Uterus (tissue), 2 donors: ENCODE data around the gene OR5K2.

ENCODE experiments used
- POLR2A ChIP-seq, 2 donors: fragments of 450-650 bp; IDR thresholded peaks; one replicate each; pipeline ENCODE4 v1.6.1; 2016; ENCODE audit warnings: antibody characterized with exemption in 2 of 2, mild to moderate bottlenecking in 1 of 2, moderate library complexity in 1 of 2
- TF ChIP-seq, protein P1 (sequence below), 4 experiments: fragments of 200-600 bp in 2 of 4; fragments of 450-650 bp in 2 of 4; sonication (generic) in 2 of 4; IDR thresholded peaks; one replicate each; pipeline ENCODE4 v1.5.1; 2016 to 2019; ENCODE audit warnings: antibody characterized with exemption in 4 of 4, mild to moderate bottlenecking in 2 of 4, moderate library complexity in 1 of 4

DNA sequence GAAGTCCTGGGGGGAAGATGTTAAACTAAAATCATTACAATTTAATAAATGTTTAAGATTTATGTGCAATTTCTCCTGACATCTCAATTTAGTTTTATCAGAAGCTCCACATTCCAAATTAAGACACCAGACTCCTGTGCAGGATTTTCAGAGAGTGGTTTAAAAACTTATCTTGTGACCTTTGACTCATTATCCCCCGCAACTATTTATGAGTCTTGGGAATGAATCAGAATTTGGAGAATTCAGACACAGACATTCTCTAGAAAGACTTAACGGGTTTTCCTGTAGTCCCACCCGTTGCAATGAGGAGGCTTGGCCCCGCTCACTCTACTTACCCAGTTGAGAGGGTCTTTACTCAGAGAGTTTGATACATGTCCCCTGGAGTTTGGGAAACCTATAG is 7.1 kb downstream of the OR5K2 start:
- TF ChIP-seq, protein P1, sequence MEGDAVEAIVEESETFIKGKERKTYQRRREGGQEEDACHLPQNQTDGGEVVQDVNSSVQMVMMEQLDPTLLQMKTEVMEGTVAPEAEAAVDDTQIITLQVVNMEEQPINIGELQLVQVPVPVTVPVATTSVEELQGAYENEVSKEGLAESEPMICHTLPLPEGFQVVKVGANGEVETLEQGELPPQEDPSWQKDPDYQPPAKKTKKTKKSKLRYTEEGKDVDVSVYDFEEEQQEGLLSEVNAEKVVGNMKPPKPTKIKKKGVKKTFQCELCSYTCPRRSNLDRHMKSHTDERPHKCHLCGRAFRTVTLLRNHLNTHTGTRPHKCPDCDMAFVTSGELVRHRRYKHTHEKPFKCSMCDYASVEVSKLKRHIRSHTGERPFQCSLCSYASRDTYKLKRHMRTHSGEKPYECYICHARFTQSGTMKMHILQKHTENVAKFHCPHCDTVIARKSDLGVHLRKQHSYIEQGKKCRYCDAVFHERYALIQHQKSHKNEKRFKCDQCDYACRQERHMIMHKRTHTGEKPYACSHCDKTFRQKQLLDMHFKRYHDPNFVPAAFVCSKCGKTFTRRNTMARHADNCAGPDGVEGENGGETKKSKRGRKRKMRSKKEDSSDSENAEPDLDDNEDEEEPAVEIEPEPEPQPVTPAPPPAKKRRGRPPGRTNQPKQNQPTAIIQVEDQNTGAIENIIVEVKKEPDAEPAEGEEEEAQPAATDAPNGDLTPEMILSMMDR (IDR thresholded peaks at IDR 0.05): no peak
- TF ChIP-seq POLR2A (IDR thresholded peaks at IDR 0.05): no peak
